Measurements from ENCODE around the gene MYZAP. TPM values are rescaled to one million over a fixed set of nuclear protein-coding genes. Genes with fewer than 3 reads are reported as not detected.

MYZAP gene
- total and polyA plus RNA-seq, 9 of the 15 experiments (the other 6 are each of a cell fraction or from before 2014, with no cell fraction given): 0.03 TPM; not detected in 8

DNA sequence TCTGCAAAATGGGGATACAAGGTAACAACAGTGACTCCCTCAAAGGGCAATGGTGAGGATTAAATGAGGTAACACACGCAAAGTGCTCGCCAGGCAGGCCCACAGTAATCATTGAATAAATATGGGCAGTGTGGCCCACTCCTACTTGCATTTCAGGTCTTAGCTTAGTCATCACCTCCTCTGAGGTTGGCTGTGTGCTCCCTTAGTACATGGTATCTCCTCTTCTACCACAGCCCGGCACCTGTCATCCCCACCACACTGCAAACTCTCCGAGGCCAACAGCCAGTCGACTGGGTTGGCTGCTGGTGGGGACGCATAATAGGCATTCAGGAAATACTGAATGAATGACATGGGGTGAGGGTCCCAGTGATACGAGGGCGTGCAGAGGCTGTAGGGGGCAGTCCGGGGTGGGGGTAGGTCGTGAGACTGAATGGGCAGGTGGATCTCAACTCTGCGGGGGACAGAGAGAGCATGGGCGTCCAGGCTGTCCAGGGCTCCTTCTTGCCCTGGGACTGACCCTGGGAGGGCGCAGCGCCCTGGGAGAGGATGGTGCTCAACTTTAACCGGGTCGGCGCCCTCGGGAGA lies 375 bp upstream of the MYZAP start:
- FAIRE-seq (no peak), DNase-seq (ENCODE audit: extremely low read depth in 1 of 4, low spot score in 3 of 4) (no peak), ATAC-seq (no peak; the same call in 1 of the 3 replicates)
- intact Hi-C loops (cut with micrococcal nuclease): no loop called here
- Histone ChIP-seq H4K20me1 (replicated peaks; ENCODE audit: control insufficient read depth, insufficient read depth, low read length) (0 out of 2 replicates have a peak, but pooled peaks cover 5% of the 10 kb centered on the region), H3K9me3 (replicated peaks; ENCODE audit: control insufficient read depth, insufficient read depth, low read depth, low read length) (no peaks in the 10 kb centered on the region), H3K9ac (ENCODE audit: insufficient read depth in 1 of 2, low read depth in 2 of 2, low read length in 2 of 2) (peak overlapping the region in 1 of 2 experiments; percentile 72; a peak in 1 of 4 replicates), H3K9me1 (ENCODE audit: control insufficient read depth, insufficient read depth, low read length) (no peaks in the 10 kb centered on the region), H3K4me2 (ENCODE audit: insufficient read depth, low read length) (peak overlapping the region; percentile 55), H3K4me3 (peak overlapping the region; percentile 26), H3K27ac (ENCODE audit: extremely low read depth, low read depth, low read length) (no peak overlapping the region), H3K27me3 (ENCODE audit: control insufficient read depth in 2 of 2, insufficient read depth in 2 of 2, low read length in 2 of 2) (peaks cover 32 to 45% of the 10 kb centered on the region in 2 experiments), H3K4me1 (replicated peaks in 1 of 2; ENCODE audit: control insufficient read depth in 2 of 2, insufficient read depth in 2 of 2, low read length in 2 of 2) (peaks cover 0 to 10% of the 10 kb centered on the region in 2 experiments; a peak in 1 of 5 replicates), H3K79me2 (ENCODE audit: control insufficient read depth, insufficient read depth, low read length) (no peaks in the 10 kb centered on the region), H2AFZ (ENCODE audit: low read depth, low read length) (0 out of 2 replicates have a peak overlapping the region, but pooled peaks have one; percentile 59), H3K36me3 (ENCODE audit: control insufficient read depth, insufficient read depth, low read length) (no peaks in the 10 kb centered on the region; the same call in 2 of the 3 replicates)
- TF ChIP-seq ESRRB (CRISPR knock-in tag; IDR thresholded peaks at IDR 0.05; ENCODE audit: borderline replicate concordance) (no peak), NR2F6 (CRISPR knock-in tag; IDR thresholded peaks at IDR 0.05) (no peak), LCOR (CRISPR knock-in tag; IDR thresholded peaks at IDR 0.05) (no peak)
- 22% methylated on average over 14 of the region's 18 CpGs for WGBS (ENCODE audit: insufficient coverage, low coverage, missing lambda C conversion rate)
- CTCF ChIA-PET (ENCODE audit: low intra/inter-chr PET ratio): interaction anchor here (0.6 kb wide), 1 partner anchor 13 kb away, joined by 3 read pairs; no protein-coding TSS in a partner anchor
- POLR2A ChIA-PET: no interaction called here
- in situ Hi-C loops (cut with MboI): no loop called here
- BruUV-seq (replicated peaks): no TSS peak

DNA sequence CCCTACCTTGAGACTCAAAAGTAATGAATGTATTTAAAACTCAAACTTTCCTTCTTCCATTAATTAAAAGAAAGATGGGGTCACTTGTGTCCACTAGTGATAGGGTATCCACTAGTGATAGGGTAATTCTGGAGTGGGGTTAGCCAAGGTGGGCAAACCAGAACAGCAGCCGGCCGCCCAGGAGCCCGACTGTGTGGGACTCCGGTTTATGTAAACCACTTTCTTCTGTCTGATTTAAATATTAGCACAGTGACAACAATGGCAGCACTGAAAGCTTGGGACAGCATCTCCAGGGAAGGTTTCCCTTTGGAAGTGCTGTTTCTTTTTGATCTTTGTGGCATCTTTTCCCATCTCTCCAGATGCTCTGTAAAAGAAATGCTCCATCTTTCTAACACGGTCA lies 722 bp downstream of the MYZAP start:
- H3K4me3 ChIP-seq: no peak overlapping the region
- TF ChIP-seq NR2F6 (CRISPR knock-in tag; IDR thresholded peaks at IDR 0.05) (no peak), NCOA2 (IDR thresholded peaks at IDR 0.05; ENCODE audit: partially characterized antibody in 2 of 2) (no peak), PHF8 (IDR thresholded peaks at IDR 0.05; ENCODE audit: borderline replicate concordance, low read length) (no peak), MCM7 (IDR thresholded peaks at IDR 0.05) (no peak)
- TF ChIP-seq, protein P1, sequence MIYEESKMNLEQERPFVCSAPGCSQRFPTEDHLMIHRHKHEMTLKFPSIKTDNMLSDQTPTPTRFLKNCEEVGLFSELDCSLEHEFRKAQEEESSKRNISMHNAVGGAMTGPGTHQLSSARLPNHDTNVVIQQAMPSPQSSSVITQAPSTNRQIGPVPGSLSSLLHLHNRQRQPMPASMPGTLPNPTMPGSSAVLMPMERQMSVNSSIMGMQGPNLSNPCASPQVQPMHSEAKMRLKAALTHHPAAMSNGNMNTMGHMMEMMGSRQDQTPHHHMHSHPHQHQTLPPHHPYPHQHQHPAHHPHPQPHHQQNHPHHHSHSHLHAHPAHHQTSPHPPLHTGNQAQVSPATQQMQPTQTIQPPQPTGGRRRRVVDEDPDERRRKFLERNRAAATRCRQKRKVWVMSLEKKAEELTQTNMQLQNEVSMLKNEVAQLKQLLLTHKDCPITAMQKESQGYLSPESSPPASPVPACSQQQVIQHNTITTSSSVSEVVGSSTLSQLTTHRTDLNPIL (CRISPR knock-in tag; IDR thresholded peaks at IDR 0.05): no peak
- TF ChIP-seq, protein P2, sequence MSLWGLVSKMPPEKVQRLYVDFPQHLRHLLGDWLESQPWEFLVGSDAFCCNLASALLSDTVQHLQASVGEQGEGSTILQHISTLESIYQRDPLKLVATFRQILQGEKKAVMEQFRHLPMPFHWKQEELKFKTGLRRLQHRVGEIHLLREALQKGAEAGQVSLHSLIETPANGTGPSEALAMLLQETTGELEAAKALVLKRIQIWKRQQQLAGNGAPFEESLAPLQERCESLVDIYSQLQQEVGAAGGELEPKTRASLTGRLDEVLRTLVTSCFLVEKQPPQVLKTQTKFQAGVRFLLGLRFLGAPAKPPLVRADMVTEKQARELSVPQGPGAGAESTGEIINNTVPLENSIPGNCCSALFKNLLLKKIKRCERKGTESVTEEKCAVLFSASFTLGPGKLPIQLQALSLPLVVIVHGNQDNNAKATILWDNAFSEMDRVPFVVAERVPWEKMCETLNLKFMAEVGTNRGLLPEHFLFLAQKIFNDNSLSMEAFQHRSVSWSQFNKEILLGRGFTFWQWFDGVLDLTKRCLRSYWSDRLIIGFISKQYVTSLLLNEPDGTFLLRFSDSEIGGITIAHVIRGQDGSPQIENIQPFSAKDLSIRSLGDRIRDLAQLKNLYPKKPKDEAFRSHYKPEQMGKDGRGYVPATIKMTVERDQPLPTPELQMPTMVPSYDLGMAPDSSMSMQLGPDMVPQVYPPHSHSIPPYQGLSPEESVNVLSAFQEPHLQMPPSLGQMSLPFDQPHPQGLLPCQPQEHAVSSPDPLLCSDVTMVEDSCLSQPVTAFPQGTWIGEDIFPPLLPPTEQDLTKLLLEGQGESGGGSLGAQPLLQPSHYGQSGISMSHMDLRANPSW (CRISPR knock-in tag; IDR thresholded peaks at IDR 0.05): no peak
- TF ChIP-seq, protein P3, sequence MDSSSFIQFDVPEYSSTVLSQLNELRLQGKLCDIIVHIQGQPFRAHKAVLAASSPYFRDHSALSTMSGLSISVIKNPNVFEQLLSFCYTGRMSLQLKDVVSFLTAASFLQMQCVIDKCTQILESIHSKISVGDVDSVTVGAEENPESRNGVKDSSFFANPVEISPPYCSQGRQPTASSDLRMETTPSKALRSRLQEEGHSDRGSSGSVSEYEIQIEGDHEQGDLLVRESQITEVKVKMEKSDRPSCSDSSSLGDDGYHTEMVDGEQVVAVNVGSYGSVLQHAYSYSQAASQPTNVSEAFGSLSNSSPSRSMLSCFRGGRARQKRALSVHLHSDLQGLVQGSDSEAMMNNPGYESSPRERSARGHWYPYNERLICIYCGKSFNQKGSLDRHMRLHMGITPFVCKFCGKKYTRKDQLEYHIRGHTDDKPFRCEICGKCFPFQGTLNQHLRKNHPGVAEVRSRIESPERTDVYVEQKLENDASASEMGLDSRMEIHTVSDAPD (CRISPR knock-in tag; IDR thresholded peaks at IDR 0.05): no peak

More for the DNA sequence above, 722 bp downstream of the MYZAP start:
- no TSS peak for BruUV-seq (replicated peaks)
- in situ Hi-C loops (cut with MboI) (no loop called here), intact Hi-C loops (cut with micrococcal nuclease) (no loop called here)
- peaks cover 32 to 56% of the 10 kb centered on the region in 2 experiments for H3K27me3 ChIP-seq (ENCODE audit: control insufficient read depth in 2 of 2, insufficient read depth in 2 of 2, low read length in 2 of 2)
- H3K36me3 ChIP-seq (ENCODE audit: control insufficient read depth, insufficient read depth, low read length): no peaks in the 10 kb centered on the region; the same call in 2 of the 3 replicates
- no peak overlapping the region for H3K9ac ChIP-seq (ENCODE audit: insufficient read depth in 1 of 2, low read depth in 2 of 2, low read length in 2 of 2)
- 30% methylated on average over 5 of the region's 5 CpGs for WGBS (ENCODE audit: insufficient coverage, low coverage, missing lambda C conversion rate)
- no peaks in the 10 kb centered on the region for H3K9me1 ChIP-seq (ENCODE audit: control insufficient read depth, insufficient read depth, low read length)
- no peak overlapping the region for H2AFZ ChIP-seq (ENCODE audit: low read depth, low read length)
- FAIRE-seq (no peak), DNase-seq (ENCODE audit: extremely low read depth in 1 of 4, low spot score in 3 of 4) (no peak), ATAC-seq (no peak)
- H3K4me1 ChIP-seq (replicated peaks in 1 of 2; ENCODE audit: control insufficient read depth in 2 of 2, insufficient read depth in 2 of 2, low read length in 2 of 2): peaks cover 0 to 10% of the 10 kb centered on the region in 2 experiments; a peak in 1 of 5 replicates
- POLR2A ChIA-PET: no interaction called here
- H3K4me2 ChIP-seq (ENCODE audit: insufficient read depth, low read length): no peak overlapping the region
- H3K9me3 ChIP-seq (replicated peaks; ENCODE audit: control insufficient read depth, insufficient read depth, low read depth, low read length): no peaks in the 10 kb centered on the region
- H3K79me2 ChIP-seq (ENCODE audit: control insufficient read depth, insufficient read depth, low read length): no peaks in the 10 kb centered on the region
- H4K20me1 ChIP-seq (replicated peaks; ENCODE audit: control insufficient read depth, insufficient read depth, low read length): 0 out of 2 replicates have a peak, but pooled peaks cover 5% of the 10 kb centered on the region
- CTCF ChIA-PET (ENCODE audit: low intra/inter-chr PET ratio): no interaction called here
- H3K27ac ChIP-seq (ENCODE audit: extremely low read depth, low read depth, low read length): no peak overlapping the region
